HG02642 (cell line): ENCODE data around the gene DNAJC18.
A peak's percentile ranks its signal among the peaks of the same experiment; 100 is the strongest.
"Not testable (repeated sequence)": the region's sequence is repeated elsewhere in the genome, so short reads cannot be mapped to it uniquely, and the experiment has no call there.

Experiments used
- ATAC-seq: cut with Tn5 transposase; IDR thresholded peaks from one replicate; pipeline ENCODE4 v1.9.1; 2021; ENCODE audit warnings: mild to moderate bottlenecking; ENCODE audit not compliant: unreplicated experiment, poor library complexity

DNAJC18 gene

DNA sequence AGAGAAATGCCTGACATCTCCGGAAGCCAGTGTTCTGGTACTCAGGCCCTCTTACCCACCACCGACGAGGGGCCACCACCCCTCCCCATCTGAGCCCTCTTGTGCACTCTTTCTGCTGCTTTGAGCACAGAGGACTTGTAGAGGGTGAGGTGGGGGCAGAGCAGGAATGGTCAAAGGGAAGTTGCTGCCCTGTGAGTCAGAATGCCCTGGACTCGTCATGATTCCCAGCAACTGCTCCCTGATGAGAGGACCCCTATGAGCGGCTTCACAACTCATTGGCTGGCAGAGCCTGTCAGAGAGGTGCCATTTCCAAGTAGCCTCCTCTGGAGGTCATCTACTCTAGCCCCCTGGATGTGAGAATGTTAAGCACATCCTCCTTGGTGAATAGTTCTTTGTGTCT, 22.4 kb upstream of the DNAJC18 start:
- ATAC-seq, result no peak

DNA sequence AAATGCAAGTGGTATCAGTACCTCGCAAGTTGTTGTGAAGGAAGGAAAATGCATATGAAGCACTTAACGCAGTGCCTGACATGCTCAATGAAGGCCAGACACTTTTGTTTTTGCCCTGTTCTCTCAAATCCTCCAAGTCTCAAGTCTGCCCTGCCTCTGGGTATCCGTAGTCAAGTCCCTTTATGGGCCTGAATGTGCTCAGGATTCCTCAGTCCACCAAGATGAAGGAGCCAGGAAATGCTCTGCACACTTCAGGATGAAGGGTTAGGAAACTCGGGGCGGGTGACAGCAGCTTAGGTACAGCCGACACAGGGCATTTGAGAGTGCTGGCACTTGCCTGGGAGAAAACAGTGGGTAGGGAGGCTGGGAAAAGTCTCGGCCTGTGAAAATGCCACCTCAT, 21.9 kb upstream of the DNAJC18 start:
- no peak for ATAC-seq

DNA sequence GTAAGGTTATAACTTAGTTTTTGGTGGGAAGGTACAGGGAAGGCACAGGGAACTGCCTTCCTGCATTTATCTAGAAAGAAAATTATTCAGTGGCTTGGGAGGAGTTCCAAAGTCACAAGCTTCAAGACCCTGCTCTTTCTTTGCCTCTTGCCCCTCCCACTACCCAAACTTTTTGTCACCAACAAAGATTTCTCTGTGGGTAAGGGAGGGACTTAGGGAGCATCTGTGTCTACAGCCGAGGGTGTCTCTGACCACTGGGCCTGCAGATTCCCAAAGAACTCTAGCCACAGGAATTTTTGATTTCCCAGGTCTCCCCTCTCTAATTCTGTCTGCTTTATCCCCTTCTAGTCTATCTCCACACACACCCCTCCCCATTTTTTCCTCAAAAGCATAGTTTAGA, 21.1 kb upstream of the DNAJC18 start:
- ATAC-seq, result no peak

DNA sequence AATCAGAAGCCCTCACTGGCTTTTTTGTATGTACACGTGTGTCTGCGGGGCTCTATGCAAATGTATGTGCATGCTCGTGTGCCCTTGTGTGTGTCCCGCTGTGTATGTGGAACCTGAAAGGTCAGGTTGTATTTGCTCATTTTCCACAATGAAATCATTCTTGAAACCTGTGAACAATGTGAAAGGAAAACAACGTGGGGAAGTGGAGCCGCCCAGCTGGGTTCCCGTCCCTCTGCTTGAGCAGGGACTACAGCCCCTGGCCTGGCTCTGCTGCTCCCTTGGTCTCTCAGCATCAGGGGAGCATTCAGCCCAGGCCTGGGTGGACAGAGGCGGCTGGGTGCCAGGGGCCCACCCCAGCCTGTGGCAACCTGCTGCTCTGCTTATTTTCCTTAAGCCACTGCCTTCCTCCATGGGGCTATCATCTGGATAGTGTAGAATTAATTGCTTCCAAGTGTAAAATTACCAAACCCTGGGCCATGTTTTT, 20.2 kb upstream of the DNAJC18 start:
- peak; percentile 35 for ATAC-seq

DNA sequence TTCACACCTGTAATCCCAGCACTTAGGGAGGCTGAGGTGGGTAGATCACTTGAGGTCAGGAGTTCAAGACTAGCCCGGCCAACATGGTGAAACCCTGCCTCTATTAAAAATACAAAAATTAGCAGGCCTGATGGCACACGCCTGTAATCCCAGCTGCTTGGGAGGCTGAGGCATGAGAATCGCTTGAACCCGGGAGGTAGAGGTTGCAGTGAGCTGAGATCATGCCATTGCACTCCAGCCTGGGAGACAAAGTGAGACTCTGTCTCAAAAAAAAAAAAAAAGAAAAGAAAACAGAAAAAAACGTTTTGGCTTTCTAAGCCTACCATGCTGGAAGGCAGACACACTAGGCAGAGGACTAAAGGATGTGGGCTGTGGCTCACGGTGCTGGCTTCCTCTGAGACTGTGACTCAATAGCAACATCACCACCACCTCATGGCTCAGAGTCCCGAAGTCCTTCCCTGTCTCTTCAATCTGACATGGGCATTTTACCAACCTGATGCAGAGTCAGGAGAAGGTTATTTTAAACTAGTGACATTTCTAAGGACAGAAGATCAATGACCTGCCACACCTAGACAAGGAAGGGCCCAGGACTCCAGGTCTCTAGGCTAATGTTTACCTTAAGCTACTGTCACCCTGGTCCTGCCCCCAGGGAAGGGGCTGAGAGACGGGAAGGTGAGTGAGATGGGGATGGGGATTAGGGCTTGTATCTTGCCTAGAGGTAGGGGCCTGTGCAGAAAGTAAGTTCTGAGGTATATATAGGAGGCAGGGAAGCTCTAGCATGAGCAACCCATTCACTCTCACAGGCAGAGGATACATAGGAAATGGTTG, 19.5 kb upstream of the DNAJC18 start:
- ATAC-seq, result peak; percentile 58

DNA sequence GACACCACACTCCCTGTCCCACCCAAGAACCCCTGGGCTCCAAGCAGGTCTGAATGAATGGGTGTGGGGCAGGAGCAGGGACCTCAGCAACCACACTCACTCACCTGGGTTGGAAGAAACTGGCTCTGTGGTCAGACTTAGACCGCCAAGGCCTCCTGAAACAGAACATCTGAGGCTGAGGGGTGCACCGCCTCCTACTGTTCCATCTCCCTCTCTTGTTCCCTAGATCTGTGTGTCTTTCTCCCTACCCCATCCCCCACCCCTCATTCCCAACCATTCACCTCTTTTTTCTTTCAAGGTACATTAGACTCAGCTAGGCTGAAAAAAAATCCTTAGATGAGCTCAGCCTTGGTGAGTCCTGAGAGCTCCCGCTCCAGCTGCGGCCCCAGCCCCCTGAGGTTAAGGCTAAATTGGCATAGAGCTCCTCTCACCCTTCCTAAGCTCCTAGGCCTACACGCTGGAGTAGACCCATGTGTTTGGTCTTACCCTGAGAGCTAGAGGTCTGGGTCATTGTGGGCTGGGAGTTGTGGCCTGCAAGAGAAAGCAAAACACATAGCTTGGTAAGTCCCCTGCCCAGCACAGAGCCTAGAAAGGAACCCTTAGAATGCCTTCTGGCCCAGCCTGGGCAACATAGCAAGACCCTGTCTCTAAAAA, 18.5 kb upstream of the DNAJC18 start:
- no peak for ATAC-seq

DNA sequence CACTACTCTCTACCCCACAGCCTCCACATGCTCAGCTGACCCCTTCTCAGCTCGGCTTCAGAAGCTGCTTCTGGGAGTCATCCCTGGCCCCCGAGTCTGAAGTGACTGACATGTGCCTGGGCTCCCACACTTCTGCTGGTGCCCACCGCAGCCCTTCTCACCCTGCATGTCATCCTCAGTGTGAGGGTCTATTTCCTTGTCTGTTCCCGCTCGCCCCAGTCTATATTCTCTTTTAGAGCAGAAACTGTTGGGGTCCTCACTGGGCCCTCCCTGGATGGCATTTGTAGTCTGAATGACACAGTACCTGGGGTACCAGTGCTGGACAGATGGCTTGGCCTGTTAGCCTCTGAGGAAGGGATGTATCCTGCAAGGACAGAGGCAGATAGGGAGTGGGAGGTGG, 17.9 kb upstream of the DNAJC18 start:
- no peak for ATAC-seq

DNA sequence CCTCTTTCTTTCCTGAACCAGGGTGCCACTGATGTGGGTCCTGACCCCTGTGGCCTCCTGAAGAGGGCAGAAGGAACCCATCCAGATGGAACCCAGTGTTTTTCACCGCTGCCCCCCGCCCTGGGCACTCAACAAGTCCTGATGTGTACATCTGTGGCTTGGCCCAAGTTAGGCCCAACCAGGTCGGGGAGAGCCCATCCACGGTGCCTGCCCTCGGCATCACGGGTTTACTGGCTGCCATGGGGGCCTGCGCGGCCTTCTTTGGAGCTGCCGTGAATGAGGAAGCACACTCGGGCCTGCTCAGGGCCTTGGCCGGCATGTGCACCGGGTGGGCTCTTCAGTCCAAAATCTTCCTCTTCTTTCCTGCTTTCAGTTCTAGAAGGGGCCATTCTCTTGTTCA, 17.5 kb upstream of the DNAJC18 start:
- no peak for ATAC-seq

DNA sequence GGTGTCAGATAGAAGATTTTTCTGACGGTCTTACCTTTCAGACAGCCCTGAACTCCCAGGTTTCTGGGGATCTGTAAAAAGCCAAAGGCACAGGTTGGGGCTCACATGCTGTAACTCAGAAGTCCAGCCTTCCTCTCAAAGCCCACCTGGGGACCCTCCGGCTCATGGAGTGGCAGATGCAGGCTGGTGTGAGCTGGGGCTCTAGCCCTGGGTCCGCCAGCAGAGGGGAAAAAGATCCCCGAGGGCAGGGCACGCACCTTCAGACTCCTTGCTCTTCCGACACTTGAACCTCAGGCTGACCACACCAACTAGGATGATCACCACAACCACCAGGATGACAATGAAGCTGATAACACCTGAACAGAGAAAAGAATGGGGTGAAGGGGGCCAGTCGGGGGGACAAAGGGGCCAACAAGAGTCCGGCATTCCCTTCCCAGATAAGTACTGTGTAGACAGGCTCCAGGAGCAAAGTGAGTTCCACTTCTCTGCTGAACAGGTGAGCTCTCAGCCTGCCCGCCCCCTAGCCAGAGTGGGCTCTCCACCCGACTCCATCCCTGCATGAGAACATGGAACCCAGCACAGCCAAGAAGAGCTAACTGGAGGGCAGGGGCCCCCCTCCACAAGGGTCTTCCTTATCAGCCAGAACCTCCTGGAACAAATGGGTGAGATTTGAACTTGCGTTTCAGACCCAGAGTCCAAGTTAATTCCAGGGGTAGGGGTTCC, 15.4 kb upstream of the DNAJC18 start:
- no peak for ATAC-seq

DNA sequence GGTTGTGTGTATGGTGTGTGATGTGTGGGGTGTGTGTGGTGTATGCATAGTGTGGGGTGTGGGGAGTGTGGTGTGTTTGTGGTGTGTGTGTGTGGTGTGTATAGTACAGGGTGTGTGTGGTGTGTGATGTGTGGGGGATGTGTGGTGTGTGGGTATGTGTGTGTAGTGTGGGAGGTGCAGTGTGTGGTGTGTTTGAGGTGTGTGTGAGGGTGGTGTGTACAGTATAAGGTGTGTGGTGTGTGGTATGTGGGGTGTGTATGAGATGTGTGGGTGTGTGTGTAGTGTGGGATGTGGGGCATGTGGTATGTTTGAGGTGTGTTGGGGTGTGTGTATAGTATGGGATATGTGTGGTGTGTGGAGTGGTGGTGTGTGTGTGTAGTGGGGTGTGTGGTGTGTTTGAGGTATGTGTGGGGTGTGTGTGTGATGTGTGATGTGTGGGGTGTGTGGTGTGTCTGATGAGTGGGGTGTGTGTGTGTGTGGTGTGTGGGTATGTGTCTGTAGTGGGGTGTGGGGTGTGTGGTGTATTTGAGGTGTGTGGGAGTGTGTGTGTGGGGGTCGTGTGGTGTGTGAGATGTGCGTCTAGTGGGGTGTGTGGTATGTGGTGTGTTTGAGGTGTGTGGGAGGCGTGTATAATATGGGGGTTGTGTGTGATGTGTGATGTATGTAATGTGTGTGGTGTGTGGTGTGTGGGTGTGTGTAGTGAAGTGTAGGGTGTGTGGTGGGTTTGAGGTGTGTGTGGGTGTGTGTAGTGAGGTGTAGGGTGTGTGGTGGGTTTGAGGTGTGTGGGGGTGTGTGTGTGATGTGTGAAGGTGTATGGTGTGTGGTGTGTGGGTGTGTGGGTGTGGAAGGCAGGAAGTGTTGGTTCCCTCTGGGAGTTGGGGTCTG, 14.6 kb upstream of the DNAJC18 start:
- no peak for ATAC-seq

DNA sequence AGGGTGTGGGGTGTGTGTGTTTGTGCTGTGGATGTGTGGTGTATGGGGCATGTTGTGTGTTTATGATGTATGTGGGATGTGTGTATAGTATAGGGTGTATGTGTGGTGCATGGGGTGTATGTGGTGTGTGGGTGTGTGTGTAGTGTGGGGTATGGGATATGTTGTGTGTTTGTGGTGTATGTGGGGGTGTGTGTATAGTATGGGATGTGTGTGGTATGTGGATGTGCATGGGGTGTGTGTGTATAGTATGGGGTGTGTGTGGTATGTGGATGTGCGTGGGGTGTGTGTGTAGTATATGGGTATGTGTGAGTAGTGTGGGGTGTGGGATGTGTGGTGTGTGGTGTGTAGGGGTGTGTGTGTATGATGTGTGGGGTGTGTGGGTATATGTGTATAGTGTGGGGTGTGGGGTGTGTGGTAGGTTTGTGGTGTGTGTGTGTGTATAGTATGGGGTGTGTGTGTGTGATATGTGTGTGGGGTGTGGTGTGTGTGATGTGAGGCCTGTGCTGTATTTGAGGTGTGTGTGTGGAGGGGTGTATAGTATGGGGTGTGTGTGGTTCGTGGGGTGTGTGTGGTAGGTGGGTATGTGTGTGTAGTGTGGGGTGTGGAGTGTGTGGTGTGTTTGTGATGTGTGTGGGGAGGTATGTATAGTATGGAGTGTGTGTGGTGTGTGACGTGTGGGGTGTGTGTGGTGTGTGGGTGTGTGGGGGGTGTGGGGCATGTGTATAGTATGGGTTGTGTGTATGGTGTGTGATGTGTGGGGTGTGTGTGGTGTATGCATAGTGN, 12.7 kb upstream of the DNAJC18 start:
- no peak for ATAC-seq

DNA sequence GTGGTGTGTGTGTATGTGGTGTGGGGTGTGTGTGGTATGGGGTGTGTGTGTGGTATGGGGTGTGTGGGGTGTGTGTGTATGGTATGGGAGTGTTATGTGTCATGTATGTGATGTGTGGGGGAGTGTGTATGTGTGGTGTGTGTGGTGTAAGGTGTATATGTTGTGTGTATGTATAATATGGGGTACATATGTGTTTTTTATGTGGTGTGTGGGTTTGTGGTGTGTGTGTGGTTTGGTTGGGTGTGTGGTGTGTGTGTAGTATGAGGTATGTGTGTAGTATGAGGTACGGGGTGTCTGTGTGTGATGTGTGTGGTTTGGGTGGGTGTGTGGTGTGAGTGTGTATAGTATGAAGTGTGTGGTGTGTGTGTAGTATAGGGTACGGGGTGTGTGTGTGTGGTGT, 11.9 kb upstream of the DNAJC18 start:
- ATAC-seq, result no peak

DNA sequence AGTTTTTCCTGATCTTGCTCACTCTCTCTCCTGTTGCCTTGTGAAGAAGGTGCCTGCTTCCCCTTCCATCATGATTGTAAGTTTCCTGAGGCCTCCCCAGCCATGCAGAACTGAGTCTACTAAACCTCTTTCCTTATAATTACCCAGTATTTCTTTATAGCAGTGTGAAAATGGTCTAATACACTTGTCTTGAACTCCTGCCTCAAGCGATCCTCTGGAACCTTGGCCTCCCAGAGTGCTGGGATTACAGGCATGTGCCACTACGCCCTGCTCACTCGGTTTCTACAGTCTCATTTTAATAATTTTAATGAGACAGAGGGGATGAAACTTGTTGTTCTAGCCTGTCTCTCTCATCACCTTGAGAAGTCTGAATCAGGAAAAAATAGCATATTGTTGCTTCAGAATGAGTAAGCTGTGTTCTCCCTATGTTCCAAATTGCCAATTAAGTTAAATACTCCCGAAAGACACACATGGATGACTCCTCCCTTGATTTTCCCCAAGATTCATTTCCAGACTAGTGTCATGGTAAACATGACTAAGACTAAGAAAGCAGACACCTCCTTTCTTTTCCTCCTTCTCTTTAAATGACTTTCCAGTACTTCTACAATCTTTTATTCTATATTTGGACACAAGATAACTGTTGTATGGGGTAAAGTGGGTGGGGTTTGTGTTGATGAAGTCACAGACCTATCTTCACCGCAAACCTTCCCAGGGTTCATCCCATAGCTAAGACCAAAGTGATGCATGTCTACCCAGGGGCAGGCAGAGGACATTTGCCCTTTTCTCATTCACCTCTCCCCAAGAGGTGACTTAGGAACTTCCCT, 7.8 kb upstream of the DNAJC18 start:
- peak; percentile 72 for ATAC-seq

DNA sequence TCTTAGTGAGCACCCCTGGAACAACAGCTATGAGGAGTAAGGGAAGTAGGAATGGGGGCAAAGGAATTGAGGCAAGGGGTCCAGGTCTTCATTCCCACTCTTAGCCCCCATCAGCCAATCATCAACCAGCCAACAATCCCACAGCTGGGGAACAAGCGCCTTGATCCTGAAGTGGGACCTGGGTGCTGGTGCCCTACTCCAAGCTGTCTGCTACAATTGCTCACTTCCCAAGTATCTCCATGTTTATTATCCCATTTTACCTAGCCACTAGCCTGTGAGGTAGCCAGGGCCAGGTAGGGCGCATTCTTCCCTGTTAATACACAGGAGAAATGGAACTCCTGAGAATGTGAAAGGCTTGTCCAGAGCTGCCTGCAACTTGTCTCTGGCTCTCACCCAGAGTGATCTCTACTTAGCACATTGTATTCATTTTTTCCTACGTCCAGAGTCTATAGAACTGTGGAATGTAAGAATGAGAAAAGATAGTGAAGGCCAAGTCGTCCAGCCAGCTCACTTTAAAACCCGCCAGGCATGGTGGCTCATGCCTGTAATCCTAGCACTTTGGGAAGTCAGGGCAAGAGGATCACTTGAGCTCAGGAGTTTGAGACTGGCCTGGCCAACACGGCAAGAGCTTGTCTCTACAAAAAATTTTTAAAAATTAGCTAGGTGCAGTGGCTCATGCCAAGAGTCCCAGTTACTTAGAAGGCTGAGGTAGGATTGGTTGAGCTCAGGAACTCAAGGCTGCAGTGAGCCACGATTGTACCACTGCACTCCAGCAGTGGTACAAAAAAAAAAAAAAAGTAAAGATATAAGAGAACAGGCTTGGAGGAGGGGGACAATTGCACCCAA, 6.2 kb upstream of the DNAJC18 start:
- no peak for ATAC-seq

DNA sequence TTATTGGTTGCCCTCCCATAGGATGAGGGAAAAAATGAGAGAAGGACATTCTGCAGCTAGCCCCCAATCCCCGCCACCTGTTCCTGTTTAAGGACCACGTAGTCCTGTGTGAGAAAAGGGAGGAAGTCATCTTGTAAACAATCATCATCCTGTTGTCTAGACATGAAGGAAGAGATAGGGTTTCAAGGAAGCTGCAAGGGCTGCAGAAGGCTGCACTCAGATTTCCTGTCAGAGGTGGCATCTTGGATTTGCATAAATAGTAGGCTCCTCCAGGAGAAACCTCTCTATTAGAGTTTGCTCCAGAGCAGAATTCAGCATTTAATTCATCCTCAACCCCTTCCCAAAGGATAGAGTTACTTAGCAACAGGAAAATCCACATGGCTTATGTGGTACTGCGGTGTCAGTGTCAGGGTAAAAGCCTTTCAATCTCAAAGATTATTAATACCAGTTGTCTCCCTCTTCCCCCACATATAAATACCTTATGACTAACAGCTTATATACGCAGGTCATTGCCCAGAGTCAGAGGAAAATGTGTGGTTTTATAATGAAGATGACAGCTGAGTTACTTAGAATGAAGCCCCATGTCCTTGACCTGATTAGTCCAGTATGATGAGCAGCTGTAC, 4.6 kb upstream of the DNAJC18 start:
- no peak for ATAC-seq

DNA sequence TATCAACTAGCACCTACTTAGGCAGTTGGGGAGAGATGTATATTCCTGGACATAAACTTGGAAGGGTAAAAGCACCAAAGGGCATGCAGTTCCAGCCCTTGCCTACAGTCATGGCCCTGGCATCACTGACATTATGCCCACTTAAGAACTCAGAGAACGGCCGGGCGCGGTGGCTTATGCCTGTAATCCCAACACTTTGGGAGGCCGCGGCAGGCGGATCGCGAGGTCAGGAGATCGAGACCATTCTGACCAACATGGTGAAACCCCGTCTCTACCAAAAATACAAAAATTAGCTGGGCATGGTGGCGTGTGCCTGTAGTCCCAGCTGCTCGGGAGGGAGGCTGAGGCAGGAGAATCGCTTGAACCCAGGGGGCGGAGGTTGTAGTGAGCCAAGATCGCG, 1.1 kb upstream of the DNAJC18 start:
- not testable (repeated sequence) for ATAC-seq

DNA sequence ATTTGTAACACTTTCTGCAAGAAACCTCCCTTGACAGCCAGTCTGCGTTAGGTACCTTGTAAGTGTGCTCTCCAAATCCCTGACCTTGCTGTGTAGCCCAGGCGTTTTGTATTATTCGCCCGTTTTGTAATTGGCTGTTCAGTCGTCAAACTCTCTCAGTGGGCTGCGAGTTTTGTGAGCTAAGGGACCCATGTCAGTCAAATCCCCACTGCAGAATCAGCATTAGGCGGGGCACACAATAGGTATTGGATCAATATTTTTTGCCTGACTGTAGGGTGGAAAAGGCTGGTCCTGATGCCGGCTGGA, 665 bp downstream of the DNAJC18 start:
- no peak for ATAC-seq

DNA sequence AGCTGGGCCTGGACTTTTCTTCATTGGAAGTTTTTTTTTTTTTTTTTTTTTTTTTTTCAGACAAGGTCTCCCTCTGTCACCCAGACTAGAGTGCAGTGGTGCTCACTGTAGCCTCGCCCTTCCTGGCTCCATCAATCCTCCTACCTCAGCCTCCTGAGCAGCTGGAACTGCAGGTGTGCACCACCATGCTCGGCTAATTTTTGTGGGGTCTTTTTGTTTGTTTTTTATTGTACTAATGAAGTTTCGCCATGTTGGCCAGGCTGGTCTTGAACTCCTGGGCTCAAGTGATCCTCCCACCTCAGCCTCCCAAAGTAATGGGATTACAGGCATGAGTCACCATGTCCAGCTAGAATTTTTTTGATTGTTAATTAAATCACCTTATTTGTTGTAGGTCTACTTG, 3.6 kb downstream of the DNAJC18 start:
- ATAC-seq, result no peak
